Umbilical cord (tissue), 2 donors: Measurements from ENCODE around the gene FARP1. TPM values are rescaled to one million over a fixed set of nuclear protein-coding genes. Genes with fewer than 3 reads are reported as not detected.
"Not testable (repeated sequence)": the region's sequence is repeated elsewhere in the genome, so short reads cannot be mapped to it uniquely, and the experiment has no call there.

Experiments used
- DNase-seq: peaks from one replicate; pipeline ENCODE4 v3.0.0-alpha.2; 2015; ENCODE audit warnings: low spot score
- total RNA-seq: library from RNA; depleted of rRNA; stranded (reverse); fragments of >200 nt; gene quantifications from one replicate; pipeline ENCODE4 v1.2.3, GENCODE V29; 2014; ENCODE audit warnings: low replicate concordance; ENCODE audit not compliant: insufficient read depth

FARP1 gene
- total RNA-seq, 1 donor from 2014 or later = 56.6 TPM

DNA sequence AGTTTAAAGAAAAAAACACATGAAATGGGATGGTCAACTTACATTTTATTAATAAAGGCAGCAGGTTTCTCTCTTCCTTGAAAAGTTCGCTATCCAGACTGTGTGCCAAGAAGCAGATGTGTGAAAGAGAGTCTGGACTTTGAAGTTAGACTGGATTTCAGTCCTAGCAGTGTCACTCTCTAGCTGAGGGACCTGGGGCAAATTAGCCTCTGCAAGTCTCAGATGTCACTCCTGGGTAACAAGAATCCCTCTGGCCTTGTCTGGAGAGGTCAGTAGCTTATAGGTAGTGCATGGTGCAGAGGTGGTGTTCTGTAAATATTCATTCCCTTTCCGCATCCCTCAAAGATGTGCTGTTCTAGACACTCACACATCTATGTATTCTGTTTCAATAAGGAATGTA is 221.8 kb downstream of the FARP1 start:
- no peak for DNase-seq

DNA sequence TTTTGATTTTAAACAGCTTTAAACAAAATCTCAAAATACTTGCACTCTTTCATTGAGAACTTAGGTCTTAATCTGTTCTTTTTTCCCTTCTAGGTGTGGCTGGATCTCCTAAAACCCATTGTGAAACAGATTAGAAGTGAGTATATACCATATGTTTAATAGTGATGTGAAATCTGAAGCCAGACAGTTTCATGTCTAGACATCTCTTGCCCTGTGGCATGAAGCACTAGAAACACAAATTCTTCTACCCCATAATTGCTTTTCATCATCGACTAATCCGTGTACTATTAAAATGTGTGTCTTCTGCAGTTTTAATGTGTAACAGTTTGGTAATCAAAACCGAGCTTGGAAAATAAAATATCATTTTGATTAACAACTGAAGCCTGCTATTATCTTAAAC is 222.4 kb downstream of the FARP1 start:
- DNase-seq = no peak

DNA sequence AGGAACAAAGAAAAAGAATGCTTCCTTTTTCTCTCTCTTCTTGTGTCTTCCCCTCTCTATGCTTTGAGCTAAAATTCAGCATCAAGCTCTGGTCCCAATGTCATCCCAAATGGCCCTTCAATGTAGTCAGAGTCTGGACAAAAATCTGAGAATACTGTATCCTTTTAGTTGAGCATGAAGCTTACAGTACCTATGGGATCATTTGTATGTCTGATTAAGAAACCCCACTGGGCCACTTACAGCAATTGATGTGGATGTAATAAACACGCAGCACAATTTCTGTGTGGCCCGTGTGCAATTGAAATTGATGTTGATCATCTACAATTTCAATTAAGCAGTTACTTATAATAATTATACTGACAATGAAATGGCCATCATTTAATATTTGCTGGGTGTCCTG is 223.1 kb downstream of the FARP1 start:
- DNase-seq = no peak

DNA sequence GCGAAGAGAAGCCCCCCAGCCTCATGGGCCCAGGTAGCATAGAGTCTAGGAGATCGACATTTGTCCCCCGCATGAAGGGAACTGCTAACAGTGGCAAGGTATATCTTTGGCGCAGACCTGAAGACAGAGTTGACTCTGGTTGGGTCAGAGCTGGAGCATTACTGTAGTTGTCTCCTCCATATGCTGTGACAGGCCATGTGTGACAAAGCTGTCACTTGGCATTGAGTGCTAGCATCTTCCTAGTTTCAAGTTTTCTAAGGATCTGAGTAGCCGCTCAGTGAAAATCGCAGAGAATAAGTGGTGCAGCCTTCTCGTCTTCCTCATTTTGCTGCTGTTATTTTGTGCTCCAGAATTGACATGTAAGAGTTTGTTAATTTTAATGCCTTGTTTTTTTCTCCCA is 223.5 kb downstream of the FARP1 start:
- no peak for DNase-seq

DNA sequence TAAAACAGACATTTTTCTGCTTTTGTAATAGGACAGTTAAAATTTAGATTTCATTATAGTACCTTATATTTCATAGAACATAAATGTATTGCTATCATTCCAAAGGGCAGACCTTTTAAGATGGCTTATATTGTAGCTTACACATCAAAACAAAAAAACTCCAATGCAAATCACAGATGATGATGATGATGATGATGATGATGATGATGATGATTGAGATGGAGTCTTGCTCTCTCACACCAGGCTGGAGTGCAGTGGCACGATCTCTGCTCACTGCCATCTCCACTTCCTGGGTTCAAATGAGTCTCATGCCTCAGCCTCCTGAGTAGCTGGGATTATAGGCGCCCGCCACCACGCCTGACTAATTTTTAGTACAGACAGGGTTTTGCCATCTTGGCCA is 224.1 kb downstream of the FARP1 start:
- DNase-seq = no peak

DNA sequence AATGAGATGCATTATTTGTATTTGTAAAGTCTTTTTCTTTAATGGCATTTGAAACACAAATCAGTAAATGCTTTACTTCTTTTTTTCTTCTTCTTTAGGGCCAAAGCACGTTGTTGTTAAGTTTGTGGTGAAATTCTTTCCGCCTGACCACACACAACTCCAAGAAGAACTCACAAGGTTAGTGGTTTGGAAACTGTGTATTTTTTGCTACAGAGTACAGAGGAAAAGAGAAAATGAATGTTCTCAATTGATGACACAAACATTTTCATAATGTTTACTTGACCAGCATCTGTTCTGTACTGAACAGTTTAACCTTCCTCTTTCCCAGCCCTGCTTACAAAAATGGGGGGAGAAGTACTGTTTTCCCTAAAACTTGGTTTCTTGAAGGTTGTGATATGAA is 225.1 kb downstream of the FARP1 start:
- DNase-seq = no peak

DNA sequence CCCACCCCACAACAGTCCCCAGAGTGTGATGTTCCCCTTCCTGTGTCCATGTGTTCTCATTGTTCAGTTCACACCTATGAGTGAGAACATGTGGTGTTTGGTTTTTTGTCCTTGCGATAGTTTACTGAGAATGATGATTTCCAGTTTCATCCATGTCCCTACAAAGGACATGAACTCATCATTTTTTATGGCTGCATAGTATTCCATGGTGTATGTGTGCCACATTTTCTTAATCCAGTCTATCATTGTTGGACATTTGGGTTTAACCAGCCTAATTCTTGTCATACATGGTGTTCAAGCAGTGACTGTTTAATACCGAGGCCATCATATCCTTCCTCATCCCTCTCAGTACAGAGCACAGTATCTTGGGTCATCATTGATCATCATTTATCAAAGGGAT is 226.6 kb downstream of the FARP1 start:
- DNase-seq = not testable (repeated sequence)

DNA sequence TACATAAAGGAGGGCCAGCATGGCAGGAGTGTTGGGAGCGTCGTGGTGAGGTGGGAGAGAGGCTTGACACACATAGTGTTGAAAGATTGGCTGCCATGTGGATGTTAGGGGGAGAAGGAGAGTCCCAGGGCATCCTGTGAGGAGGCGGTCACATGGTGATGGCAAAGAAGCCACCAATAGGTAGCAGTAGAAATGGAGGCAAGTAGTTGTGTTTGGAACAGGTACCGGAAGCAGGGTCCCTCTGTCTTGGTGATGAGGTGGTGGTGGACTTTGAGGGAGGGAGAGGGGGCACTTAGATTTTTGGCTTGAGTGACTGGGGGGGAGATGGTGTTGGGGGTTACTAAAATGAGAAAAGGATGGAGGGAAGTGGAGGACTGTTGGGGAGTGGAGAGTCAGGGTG is 227.4 kb downstream of the FARP1 start:
- DNase-seq = no peak

DNA sequence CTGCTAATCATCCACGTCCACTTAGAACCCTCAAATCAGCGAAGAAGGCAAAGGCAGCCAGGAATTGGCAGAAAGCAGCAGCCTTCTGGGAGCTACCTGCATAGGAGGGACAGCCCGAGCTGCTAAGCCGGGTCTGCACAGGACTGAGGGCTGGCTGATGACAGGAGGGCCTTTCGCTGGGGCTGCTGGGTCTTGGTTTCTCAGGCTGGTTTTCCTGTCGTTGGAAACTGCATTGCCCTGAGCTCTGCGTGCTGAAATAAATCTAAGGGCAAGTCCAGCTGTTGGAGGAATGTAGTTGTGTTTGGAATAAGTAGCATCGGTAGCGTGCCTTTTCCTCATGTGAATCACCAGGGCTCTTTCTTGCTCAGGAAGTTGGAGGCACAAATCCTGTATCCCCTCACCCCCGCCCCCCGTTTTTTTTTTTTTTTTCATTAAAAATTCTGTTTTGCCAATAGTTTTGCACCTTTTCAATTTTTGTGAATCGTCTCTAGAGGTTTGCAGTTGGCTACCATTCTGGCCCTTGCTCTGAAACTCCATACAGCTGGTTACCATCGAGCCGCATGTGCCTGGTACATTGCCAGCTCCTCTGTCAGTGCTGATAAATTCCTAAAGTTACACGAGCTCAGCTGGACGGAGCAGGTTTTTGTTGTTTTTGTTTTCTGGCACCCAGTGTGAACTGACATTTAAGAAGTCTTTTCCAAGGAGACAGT is 228.1 kb downstream of the FARP1 start:
- DNase-seq = peak; percentile 72

DNA sequence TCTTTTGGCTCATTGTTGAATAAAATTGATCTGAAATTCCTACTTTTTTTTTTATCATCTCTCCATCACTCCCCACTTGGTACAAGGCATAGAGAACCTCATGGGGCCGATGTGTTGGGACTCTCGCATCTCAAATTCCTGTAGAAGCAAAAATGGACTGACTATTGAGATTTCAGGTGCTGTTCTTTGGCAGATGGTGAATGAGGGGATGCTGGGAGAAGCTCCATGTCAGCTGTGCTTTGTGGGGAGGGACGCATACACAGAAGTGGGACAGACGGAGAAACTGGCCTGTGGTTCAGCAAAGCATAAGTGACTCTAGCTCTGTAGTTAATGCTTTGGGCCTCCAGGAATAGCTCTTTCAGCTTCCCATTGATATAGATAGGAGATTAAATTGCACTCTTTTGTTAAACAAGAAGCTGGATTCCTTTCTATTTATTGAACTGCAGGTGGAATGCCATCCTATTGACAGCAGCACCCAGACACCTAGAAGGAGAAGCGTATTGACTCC is 228.7 kb downstream of the FARP1 start:
- no peak for DNase-seq

DNA sequence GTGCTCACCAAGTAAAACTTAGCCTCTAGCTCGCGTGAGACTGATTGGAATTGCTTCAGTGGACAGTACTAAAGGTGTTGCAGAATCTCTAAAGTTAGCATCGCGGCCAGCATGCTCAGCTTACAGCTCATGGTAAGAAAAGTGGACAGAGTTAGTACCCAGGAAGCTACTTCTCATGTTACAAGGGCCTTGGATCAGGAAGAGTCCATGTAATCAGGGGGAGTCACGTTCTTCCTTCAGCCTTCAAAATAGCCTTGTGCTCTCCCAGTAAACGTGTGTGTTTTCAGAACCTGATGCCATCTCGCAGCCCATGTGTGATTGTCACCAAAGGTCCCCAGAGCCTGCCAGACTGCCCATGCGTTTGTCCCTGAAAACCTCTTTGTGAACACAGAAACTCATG is 230.0 kb downstream of the FARP1 start:
- DNase-seq = peak; percentile 54

DNA sequence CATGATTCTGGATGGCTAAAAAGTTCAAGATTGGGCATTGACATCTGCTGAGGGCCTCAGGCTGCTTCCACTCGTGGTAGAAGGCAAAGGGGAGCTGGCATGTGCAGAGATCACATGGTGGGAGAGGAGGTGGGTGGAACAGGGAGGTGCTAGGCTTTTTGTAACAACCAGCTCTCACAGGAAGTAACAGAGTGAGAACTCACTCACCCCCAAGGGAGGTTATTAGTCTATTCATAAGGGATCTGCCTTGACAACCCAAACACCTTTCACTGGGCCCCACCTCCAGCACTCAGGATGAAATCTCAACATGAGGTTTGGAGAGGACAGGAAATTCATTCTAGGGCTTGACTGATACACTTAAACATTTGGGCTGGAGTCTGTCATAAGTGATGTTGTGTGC is 231.9 kb downstream of the FARP1 start:
- DNase-seq = no peak

DNA sequence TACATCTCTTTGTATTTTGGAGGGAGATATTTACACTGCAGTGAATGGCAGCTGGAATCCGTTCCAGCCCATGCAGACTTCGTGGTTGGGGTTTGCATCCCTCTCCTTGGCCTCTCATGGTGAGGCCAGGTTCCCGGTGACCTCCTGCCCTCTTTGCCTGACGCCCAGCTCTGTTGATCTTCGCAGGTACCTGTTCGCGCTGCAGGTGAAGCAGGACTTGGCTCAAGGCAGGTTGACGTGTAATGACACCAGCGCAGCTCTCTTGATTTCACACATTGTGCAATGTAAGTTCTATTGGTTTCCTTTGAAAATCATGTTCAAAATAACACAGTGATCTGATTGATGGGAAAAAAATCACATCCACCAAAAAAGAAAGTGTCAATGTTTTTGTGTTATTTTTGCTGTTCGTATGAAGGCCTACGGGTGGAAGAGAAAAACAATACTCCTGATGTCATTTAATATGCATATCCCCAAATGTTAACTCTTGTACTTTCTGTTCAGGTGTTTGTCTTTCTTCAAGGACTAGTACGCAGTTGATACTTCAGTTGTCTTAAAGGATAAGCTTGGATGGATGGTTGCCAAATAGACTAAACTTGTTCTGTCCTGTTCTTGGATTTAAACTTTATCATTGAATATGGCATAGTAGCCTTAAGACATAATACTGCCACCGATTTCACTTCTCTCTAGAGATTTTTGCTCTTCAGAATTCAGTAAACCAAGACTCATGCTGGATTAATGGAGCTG is 234.9 kb downstream of the FARP1 start:
- no peak for DNase-seq

DNA sequence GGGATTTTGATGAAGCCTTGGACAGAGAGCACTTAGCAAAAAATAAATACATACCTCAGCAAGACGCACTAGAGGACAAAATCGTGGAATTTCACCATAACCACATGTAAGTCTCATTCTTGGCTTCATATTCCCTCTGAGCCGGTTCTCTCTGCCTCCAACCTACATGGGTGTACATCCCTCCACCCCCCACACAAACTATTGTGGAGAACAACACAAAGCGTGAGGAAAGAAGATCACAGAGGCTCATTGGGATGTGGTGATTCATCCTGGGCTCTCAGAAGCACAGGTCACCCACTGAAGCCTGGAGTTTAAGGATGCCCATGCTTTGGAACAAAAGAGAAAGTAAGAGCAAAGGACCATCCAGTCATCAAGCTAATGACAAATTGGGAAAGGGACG is 241.8 kb downstream of the FARP1 start:
- DNase-seq = no peak

DNA sequence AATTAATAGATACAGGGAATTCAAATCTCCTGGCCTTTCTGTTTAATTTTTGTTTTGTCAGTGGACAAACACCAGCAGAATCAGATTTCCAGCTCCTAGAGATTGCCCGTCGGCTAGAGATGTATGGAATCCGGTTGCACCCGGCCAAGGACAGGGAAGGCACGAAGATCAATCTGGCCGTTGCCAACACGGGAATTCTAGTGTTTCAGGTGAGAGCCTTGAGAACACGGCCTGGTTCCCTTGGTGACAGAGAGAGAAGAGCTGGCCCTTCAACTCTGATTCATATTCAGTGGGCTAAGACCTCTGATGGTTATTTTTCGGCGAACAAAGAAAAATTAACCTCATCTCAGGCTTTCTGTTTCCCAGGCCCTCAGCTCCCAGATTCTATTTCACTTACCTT is 242.7 kb downstream of the FARP1 start:
- no peak for DNase-seq

DNA sequence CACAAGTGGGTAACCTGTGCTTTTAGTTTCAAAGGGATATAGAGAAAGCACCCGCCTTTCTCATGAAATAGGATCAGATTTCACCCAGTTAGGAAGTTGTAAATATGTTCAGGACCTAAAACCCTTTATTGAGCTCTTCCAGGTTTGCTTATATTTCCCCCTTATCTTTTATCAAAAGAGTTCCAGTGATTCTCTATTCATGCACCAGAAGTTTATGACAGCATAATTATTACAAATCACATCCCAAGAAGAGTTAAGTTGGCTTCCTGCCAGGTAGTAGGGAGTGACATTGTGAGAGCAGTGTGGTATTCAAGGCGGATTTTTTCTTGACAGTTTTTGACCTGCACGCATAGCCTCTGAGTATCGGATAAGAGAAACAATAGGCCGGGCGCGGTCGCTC is 243.7 kb downstream of the FARP1 start:
- peak; percentile 80 for DNase-seq

DNA sequence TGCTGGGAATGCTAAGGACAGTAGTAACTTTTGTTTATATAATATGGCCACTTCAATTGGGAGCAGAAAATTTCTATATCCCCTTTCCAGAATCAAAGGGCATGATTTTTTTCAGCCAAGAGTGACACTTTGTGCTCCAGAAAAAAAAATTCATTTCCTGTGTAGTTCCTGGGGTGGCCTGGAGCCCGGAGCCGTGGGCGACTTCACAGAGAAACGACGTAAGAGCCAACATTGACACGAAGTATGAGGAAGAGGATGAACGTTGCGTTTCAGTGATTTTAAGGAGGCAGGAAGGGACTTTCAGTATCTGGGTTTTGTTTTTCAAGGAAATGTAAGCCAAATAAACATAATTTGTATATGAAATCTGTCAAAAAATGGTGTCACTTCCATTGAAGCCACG is 246.4 kb downstream of the FARP1 start:
- DNase-seq = no peak

DNA sequence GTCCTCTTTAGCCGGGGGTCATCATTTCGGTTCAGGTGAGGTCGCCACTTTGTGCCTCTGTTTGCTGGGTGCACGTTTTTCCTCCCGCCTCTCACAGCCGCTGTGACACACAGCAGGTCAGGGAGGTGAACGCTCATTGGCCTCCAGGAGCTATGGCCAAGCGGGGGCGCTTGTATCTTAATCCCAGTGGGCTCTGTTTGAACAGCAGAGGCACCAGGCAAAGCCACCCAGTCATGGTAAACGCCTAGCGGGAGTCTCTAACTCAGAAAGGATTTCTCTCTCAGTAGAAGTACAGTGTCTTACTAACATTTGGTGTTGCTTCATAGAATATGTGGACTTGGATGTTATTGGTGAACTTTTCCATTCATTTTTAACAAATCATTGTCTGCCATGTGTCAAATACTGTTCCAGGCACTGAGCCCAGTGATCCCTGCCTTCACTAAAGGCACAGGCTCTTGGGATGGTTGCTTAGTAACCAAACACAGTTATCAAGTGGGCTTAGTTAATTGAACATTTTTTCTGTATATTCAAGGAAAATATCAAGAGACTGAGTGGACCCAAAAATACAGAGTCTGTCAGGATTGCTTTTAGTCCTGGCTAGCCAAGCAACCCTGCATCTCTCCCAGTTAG is 247.3 kb downstream of the FARP1 start:
- peak; percentile 67 for DNase-seq

DNA sequence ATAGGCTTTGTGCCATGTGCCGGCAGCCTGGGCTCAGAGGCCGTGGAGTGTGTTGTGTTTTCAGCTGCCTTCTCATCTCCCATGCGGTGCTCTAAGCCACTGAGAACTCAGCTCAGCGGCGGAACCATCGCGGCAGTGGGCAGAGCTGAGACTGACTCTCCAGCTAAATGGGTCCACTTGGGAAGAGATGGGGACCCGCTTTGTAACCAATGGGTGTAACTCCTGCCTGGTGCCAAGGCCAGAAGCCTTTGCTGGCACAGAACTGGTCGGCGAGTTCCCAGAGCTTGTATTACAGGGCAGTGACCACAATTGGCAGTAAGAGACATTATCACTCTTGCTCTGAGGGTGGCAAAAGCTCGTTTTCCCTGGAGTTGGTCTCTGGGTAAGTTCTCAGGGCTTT is 251.0 kb downstream of the FARP1 start:
- DNase-seq = no peak

DNA sequence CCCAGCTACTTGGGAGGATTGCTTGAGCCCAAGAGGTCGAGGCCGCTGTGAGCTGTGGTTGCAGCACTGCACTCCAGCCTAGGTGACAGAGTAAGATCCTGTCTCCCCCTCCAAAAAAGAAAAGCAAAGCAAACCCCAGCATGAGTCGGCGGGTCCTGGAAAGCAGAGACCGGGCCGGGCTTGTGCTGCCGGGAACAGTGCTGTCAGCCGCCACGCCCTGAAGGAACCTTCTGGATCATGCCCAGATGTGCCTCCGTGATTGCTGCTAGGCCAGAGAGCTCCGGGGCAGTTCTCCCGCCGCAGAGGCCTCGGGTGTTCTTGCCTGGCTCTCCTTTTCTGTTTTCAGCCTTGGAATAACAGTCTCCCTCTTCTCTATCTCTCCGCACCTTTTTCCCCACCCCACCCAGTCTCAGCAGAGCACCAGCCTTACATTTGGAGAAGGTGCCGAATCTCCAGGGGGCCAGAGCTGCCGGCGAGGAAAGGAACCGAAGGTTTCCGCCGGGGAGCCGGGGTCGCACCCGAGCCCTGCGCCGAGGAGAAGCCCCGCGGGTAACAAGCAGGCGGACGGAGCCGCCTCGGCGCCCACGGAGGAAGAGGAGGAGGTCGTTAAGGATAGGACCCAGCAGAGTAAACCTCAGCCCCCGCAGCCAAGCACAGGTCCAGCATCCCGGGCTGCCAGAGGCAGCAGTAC is 252.1 kb downstream of the FARP1 start:
- no peak for DNase-seq

DNA sequence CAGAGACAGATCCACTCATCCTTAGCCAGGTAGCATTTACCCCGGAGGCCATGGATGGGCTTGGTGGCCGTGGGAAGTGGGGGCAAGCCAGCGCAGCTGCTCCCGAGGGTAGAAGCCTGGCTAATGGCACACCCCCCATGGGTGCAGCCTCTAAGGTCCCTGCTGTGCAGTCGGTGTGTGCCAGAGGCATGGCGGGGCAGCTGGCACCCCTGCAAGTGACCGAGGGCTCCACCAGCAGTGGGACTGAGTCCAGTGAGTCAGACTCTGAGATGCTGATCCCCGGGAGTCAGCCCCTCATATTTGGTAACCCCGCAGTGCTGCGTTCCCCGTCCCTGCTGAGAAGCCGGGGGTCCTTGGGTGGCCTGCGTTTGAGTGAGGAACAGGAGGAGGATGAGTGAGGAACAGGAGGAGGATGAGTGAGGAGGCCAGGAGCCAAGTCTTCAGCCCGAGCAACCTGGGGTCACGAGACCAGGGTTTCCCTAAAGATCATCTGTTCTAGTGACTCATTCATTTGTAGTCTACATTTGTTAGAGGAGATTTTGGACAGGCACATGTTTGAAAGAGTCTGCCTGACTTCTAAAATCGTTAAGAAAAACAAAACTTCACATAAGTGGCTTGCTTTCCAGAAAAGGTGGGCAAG is 253.3 kb downstream of the FARP1 start:
- DNase-seq = no peak

DNA sequence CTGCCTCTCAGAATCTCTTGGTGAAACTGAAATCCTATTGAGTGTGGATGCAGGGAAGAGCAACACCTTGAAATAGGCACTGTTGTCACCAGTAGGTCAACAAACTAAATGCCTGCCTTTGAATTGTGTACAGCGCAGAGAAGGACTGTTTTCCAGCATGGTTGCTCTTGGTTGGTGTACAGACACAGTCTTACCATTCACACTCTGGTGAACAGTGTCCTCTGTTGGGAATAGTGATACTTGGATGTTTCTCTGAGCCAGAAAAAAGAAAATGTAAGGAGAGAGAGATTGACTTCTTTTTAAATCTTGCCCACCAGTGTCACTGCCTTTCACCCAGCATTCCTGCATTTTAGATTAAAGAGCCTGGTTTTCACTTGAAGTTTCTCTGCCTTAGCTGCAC is 254.3 kb downstream of the FARP1 start:
- peak; percentile 24 for DNase-seq
